GM19193 (cell line): ENCODE measurements around the gene PDZD2.

Experiments
- POLR2A ChIP-seq: IDR thresholded peaks from 4 replicates; pipeline ENCODE4 v1.6.1; 2011; ENCODE audit not compliant: insufficient read depth, insufficient read length; ENCODE audit errors: extremely low read depth

The PDZD2 gene

DNA sequence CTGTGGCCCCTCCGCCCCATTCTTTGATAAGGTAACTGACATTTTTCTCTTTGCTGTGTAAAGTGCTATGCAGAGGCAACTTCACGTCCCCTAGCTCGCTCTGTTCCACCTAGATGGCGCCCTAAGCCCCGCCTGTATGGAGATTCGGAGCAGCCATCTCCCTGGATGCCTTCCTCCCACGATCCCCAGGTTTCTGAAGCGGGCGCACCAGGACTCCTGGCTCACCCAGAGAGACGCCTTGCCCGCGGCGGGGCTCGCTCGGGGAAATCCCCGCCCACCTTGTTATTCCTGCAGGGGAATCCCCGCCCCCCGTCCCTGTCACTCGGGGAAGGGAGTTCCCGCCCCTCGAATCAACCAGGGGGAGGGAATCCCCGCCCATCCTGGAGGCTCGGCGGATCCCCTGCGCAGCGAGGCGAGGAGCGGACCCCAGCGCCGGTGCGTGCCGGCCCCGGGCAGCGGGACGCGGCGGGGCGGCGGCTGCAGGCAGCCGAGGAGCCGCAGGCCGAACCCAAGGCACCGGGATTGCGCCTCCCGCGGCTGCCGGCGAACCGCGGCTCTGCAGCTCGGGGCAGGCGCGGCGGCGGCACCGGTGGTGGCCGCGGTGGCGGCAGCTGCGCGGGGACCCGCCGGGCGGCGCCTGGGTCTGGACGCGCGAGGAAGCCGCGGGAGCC lies at the start of gene PDZD2:
Gene PDZD2, plus strand, starts transcription at position 384 of the 671 bp plus-strand sequence.
- TF ChIP-seq POLR2A: no peak

GRCh38 chr5:31593665-31594064 lies 45.3 kb upstream of the PDZD2 start:
- no peak for TF ChIP-seq POLR2A

DNA sequence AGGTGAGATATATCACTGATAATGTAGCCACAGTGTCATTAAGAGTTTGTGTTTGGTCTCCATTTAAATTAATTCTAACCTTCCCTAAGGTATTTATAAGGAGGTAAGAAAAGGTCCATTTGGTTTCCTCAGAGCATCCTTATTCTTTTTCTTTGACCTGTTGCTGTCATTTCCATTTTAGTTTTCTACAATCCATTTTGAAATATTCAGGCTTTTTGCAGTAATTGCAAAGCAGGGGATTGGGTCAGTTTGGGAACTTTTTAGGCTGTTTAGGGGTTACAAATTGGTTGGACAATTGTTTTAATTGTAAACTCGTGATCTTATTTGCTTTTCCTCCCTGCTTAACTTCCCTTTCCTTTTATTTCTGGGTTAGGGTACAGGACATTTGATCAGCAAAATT lies 42.6 kb upstream of the PDZD2 start:
- TF ChIP-seq POLR2A: no peak

DNA sequence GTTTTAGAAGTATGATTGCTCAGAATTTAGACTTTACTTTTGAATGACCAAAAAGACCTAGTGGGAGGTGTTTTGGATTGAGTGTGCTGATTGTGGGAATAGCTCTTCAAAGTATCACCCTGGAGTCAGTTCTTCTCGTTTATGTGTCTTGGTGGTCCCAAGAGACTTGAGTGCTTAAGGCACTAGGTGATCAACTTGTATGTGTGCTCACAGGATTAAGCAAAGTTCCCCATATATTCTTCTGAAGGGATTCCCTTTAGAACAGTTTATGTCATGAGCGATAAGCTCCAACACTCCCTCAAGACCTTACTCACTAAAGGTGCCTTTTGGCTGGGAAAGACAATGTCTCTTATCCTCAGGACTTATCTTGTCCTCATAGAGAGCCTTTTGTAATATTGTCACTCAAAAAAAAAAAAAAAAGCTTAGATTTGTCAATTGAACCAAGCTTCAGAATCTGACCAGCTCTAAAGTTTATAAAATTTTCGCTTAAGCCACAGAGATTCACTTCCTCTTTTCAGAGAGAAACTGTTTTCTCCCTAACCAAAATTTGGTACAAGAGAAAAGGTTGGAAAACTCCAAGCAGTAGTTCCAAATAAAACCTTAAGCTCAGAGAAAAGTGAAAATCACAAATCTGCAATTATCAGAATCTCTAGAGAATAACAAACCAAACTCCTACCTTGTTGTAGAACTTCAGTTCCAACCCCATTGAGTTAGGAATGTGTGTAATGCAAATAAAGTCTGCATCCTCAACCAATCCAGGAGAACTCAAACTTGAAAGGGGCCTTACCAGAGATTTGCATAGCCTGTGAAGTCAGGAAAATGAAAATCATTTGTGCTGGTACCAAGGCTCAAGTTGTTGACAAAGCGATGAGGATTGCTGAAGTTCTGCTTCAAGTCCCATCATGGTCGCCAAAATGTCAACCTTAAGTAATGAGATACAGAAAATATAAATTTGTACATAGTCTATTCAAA lies 40.0 kb upstream of the PDZD2 start:
- no peak for TF ChIP-seq POLR2A

- TF ChIP-seq POLR2A: no peak
These were observed 34.7 kb upstream of the PDZD2 start for GRCh38 chr5:31604240-31604639.

GRCh38 chr5:31604644-31605043 lies 34.3 kb upstream of the PDZD2 start:
- no peak for TF ChIP-seq POLR2A

DNA sequence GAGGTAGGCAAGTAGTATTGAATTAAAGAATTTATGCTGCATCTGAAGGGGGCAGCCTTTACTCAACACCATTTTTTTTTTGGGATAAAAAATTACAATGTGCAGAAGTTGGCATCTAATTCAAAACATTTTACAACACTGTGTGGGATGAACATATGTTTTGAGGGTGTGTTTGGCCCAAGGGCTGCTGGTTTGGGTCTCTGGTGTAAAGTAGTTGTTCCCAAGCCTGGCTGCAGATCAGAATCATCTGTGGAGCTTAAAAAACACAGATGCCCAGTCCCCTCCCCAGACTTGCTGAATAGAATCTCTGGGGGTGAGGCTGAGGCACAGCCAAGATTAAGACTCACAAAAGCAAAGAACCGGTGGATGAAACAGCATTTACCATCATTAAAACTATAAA lies 33.0 kb upstream of the PDZD2 start:
- TF ChIP-seq POLR2A: no peak

GRCh38 chr5:31607546-31607945 lies 31.4 kb upstream of the PDZD2 start:
- no peak for TF ChIP-seq POLR2A

DNA sequence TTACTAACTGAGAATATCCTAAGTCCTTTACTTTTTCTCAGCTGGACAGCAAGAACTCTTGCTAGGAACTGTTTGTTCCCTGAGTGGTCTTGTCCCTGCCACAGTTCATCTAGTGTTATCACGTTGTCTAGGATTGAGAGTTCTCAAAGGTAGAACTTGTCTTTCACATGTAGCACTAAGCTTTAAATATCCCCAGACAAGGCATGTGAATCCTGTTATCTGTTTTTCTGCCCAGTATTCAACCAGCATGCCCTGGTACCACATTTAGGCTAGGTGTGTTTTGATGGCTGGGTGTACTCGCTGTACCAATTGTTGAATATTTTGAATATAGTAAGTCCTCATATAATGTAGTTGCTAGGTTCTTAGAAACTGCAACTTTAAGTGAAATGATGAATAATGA lies 27.9 kb upstream of the PDZD2 start:
- no peak for TF ChIP-seq POLR2A

- no peak for TF ChIP-seq POLR2A
These were observed 25.3 kb upstream of the PDZD2 start for GRCh38 chr5:31613651-31614050.

GRCh38 chr5:31614151-31615020 lies 24.5 kb upstream of the PDZD2 start:
- no peak for TF ChIP-seq POLR2A

DNA sequence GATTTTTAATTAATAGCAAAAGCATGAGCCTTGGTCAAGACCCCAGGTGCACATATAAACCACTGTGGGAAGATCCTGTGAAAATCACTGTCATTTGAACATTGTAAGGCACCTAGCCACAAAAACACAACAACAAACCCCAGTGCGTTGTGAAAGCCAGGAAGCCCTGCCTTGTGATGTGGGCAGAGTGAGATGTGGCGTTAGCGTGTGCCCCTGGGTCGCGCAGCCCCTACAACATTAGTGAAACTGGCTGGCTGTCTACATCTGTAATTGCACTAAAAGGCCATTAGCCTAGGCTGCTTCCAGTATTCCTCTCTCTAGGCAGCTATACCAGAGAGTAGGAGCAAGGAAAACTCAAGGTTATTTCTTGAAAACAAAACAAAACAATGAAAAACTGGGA lies 21.1 kb upstream of the PDZD2 start:
- TF ChIP-seq POLR2A: no peak

GRCh38 chr5:31620026-31620425 lies 18.9 kb upstream of the PDZD2 start:
- no peak for TF ChIP-seq POLR2A

- TF ChIP-seq POLR2A: no peak
These were observed 15.7 kb upstream of the PDZD2 start for GRCh38 chr5:31623249-31623648.

DNA sequence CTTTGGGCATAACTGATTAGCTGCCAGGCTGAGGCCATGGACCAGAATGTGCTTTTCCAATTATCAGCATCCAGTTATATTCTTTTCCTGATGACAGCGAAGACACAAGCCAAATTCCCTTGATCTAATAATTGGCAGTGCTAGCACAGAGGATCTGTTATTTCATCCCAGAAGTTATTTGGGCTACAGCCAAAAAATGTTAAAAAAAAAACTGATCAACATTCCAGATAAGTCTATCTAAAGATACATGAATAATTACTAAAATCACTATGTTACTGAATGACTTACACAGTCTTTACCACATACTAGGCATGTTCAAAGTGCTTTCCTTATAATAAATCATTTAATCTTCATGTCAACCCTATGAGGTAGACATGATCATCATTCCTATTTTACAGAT lies 13.5 kb upstream of the PDZD2 start:
- no peak for TF ChIP-seq POLR2A
